Ammon's horn (tissue), 1 donor: ENCODE measurements around the gene CFAP92.
"Not testable (repeated sequence)": the region's sequence is repeated elsewhere in the genome, so short reads cannot be mapped to it uniquely, and the experiment has no call there.

ENCODE experiments used
- DNase-seq: peaks from one replicate; pipeline ENCODE4 v3.0.0-alpha.2; 2016; ENCODE audit warnings: low spot score

Gene CFAP92

DNA sequence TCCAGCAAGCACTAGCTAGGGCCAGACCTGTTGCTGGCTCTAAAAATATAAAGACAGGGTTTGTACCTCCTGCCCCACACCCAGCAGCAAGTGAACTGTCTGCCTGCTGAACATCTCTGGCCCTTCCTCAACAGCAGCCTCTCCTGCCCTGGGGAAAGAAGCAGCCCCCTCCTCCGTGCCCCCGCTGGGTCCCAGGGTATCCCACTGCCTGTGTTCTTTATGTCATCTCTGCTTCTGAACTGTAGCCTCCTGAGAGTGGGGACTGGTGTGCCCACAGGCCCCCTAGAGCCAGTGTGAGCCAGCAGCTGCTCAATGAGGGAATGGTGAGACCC is 60.0 kb downstream of the CFAP92 start:
- DNase-seq, result no peak

DNA sequence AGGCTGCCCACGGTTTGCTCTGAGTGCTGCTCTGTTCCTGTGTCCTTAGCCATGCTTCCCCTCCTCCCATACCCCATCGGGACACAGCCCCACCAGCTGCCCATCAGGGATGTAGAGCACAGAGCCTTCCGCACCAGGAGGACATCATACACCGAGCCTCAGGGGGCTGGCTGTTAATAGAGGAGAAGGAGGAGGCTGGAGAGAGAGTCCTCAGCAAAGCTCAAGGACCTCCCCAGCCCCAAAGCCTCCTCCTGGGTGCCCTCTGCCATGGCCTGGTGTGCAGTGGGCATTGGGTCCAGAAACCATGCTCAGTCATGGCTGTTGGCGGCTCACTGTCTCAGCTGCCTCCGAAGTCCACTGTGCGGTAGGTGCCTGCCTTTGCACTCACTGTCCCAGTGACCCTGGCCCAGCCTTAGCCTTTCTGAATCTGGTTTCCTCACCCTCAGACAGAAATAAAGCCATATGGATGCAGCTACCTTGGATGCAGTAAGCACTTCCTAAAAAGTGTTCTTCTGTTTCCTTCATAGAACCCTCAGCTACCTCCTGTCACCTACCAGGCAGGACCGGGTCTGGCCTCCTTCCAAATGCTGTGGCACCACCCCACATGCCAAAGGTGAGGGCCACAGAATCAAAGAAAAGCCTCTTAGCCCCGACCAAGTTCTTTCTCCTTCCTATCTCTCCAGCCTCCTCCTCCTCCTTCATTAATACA is 60.5 kb downstream of the CFAP92 start:
- no peak for DNase-seq

DNA sequence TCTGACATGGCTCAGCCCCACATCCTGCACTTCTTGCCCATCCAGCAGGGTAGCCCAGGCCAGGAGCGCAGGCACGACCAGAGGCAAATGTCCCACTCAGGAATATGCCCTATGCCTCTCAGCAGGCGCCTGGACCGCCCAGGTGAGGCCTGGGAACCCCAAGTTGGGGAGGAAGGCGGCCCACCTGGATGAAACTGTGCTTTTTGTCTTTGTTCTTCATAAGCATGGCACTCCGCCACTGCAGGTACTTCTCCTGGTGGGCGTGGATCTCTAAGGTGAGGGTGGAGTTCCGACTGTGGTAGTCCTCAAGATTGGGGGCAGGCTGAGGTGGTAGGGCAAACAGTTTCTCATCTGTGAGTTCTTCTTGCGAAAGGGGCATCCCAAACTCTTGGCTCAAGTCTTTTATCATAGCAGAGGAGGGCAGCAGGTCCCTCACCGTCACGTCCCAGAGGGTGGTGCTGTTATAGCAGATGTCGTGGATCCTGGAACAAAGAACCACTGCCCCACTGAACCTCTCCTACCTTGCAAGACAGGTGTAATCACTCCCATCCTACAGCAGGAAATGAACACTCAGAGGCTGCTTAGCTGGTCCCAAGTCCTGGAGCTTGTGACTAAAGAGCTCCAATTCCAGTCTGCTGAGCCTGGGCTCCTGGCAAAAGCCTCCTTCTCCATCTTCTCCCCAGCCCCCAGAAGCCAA is 61.2 kb downstream of the CFAP92 start:
- DNase-seq, result no peak

DNA sequence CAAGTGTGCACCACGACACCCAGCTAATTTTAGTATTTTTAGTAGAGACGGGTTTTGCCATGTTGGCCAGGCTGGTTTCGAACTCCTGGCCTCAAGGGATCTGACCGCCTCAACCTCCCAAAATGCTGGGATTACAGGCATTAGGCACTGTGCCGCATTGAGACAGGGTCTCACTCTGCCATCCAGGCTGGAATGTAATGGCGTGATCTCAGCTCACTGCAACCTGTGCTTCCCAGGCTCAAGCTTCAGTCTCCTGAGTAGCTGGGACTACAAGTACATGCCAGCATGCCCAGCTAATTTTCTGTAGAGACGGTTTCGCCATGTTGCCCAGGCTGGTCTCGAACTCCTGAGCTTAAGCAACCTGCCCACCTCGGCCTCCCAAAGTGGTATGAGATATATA is 62.8 kb downstream of the CFAP92 start:
- DNase-seq, result no peak

DNA sequence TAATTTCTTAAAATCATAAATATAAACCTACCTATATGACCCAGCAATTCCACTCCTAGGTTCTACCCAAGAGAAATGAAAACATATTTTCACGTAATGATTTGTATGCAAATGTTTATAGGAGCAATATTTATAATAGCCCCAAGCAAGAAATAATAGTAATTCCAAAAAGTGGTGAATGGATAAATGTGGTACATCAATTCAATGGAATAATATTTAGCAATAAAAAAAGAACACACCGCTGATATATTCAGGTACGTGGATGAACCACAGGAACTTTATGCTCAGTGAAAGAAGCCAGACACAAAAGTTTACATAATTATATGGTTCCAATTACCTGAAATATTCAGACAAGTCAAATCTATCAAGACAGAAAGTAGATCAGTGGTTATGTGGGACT is 64.5 kb downstream of the CFAP92 start:
- no peak for DNase-seq

DNA sequence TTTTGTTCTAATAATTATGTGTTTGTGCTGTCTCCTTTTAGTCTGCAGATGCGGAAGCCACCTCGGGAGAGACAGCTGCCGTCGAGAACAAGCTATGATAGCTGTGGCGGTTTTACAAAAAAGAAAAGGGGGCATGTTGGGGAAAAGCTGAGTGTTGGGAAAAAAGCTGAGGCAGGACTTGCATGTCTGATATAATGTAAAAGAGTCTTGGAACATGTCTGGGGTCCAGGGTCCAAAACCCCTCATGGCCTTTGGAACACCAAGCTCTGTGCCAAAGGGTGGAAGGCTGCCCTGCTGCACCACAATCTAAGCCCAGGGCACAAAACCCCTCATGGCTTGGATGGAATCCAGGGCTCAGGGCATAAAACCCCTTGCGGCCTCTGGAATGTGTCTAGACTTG is 69.9 kb downstream of the CFAP92 start:
- DNase-seq, result not testable (repeated sequence)

DNA sequence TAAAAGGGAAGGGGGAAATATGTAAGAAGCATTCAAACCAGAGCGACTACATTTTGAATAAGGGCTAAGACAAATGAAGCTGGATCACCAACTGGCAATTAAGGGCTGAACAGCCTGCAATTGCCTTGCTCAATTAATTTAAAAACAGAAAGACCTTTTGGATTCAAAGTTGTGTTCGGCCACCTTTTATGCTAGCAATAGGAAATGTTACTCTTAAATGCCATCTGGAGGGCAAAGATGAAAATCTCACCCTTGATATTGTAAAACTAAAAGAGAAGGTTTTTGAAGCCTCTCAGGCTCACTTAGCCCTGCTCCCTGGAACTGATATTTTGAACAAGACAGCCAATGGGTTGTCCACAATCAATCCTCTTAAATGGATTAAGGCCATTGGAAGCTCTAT is 70.3 kb downstream of the CFAP92 start:
- DNase-seq, result no peak

DNA sequence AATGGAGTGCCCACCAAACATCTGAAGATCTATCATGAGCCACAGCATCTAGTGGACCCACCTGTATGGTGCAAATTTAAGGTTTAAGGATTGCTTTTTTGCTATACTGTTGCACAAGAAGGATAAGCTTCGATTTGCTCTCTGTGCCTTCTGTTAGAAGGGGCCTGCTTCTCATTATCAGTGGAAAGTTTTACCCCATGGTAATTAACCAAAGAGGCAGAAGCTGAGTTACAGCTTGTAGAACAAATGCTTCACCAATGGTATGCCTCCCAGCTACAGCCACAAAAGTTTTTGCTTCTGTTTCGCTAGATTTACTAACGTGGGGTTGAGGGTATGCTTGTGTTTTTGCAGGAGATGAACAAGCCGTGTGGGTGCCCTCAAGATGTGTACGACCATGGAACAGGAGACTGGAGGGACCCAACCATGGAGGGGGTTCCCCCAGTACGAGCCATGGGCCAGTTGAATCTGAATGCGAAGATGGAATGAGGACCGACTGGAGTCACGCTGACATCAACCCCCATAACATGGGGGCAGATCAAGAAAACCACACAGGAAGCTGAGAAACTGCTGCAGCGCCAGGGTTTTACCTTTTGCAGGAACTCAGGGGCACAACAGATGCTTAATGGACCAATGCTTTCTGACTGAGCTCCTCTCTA is 70.9 kb downstream of the CFAP92 start:
- DNase-seq, result no peak

DNA sequence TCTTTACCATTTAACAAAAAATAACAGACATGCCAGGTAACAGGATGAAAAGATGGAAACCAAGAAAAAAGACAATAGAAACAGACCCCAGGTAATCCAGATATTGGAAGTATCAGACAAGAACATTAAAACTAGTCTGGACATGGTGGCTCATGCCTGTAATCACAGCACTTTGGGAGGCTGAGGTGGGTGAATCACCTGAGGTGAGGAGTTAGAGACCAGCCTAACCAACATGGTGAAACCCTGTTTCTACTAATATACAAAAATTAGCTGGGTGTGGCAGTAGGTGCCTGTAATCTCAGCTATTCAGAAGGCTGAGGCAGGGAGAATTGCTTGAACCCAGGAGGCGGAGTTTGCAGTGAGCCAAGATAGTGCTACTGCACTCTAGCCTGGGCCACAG is 73.9 kb downstream of the CFAP92 start:
- no peak for DNase-seq

DNA sequence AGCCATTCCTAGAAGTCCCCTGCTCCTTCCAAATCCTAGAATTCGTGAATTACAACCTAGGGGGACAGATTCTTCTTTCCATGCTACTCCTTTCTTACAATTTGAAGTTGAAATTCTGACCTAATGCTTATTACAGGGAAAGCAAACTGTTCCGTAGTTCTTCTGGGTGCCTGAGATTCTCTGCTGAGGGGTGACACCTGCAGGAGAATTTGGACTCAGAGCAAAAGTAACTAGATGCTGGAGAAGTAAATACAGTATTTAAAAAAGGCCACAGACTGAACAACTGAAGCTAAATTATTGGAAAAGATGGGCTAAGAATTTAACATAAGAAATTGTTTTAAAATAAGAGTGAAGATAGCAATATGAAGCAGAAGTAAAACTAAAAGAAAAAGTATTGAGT is 76.6 kb downstream of the CFAP92 start:
- no peak for DNase-seq

DNA sequence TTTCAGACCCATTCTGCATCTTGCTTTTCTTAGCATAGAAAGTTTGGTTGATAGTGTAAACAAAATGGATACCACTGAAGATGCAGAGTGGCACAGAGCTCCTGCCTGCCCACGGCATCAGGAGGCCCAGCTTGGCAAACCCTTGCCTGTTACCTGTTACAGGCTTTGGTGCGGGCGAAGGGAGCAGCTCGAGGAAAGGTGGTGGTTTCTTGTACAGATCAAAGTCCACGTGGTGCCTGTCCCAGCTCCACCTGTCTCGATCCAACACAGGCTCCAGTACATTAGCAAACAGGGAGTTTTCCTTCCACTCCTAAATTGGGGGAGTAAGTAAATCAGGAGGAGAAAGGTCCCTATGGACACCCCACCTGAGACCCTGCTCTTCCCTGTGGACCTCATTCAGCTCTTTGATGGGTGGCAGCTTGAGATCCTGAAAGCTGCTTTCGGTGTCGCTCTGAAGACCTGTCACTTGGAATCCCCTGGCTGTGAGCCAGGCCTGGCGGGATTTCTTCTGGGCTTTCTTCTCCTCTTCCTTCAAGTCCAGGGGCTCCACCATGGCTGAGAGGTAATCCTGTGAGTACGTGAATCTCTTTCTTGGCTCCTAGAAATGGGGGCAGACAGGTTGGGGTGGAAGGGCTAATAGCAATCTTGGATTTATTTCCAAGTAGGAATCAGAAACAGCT is 78.8 kb downstream of the CFAP92 start:
- no peak for DNase-seq

DNA sequence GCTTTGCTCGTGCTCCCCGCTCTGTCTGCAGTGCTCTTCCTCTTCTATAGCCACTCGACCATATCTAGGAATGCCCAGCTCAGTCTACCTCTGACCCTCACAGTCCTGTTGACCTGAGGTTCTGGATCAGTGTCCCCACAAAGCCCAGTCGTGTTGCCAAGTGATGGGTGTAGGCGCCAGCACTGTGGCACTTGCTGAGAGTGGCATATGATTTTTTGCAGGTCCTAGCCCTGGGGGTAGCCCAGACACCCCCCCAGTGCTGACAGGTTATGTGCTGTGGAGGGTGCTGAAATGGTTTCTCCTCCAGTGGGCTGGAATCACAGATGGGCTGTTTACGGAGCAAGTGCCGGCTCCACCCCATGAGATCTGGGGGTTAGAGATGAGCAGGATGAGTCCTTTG is 82.0 kb downstream of the CFAP92 start:
- no peak for DNase-seq

DNA sequence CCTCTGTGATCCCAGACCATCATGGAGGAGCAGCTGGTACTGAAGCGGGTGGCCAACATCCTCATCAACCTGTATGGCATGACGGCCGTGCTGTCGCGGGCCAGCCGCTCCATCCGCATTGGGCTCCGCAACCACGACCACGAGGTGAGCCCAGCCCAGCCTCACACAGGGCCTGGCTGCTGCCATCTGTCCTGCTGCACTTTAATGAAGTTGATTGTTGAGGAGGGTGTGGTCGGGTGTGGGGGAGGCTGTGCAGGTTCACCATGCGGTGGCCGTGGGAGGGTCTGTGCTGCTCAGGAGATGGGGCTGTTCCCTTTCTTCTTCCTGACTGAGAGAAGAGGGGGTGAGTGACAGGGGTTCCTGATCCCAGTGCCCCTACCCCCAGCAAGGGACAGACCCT is 83.9 kb downstream of the CFAP92 start:
- DNase-seq, result no peak

DNA sequence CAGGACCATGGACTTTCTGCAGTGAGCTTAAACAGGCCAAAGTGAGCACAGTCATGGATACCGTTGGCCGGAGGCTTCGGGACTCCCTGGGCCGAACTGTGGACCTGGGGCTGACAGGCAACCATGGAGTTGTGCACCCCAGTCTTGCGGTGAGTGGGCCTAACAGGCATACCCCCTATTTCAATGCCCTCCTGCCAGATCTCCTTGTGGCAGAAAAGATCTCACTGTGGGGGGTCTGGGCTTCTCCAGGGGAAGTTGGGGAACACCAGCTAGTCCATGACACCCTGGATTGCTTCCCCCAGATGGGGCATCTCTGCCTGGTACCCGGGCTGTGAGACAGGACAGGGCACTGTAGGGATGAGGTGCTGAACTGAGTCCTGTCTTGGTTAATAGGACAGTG is 84.9 kb downstream of the CFAP92 start:
- DNase-seq, result no peak

DNA sequence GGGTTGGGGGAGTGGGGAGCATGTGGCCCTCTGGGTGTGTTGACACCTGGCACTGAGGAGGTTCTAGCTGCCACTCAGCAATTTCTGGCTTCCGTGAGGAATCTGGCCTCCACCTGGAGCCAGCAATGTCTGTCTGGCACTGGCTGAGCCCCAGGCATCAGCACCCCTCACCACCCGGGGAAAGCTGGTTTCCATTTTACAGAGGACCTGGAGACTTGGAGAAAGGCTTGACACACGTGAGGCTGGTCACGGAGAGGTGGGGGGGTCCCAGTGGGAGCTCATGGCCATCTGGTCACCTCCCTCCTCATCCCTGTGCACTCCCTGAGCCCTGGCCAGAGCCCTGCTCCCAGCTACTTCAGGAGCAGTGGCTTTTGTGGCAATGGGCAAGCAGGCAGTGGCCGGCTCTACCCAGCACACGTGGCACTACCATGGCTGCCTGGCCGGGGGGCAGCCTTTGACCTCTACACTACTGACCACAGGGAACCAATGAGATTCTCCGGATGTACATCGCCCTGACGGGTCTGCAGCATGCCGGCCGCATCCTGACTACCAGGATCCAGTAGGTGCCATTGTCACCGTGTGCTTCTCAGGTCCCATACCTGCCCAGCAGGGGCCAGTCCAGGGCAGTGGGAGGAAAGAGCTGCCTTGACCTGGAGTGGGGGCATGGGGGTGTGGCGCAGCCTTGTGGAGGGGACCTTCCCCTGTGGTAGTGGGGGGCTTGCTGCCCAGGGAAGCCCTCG is 86.0 kb downstream of the CFAP92 start:
- DNase-seq, result no peak

DNA sequence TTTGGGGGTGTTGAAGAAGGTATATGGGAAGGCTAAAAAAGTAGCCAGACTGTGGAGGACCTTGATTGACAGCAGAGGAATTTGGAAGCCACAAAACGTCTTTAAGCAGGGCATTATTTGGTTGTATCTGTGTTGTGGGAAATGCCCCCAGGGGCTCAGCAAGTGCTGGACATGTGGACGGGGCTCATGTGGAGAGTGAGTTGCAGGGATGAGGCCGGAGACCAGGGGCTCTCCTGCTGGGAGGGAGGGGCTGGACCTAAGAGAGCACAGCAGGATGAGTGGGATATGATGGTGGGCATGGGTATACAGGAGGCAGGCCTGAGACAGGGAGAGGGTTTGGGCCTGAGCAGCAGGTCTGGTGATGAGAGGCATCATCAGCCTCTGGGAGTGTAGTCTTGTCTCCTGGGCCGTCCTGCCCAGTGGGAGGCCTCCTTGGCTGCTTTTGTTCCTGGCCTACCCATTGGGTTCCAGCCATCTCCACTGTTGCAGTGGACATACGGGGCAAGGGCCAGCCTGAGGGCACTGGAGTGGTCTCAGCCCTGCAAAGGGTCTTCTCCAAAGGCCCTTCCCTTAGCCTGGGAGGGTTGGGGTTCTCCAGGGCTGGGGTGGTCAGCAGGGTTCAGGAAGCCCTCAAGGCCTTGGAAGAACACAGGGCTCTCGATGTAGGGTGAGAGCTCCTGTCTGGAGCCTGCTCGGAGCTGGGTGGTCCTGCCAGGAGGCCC is 86.9 kb downstream of the CFAP92 start:
- no peak for DNase-seq

DNA sequence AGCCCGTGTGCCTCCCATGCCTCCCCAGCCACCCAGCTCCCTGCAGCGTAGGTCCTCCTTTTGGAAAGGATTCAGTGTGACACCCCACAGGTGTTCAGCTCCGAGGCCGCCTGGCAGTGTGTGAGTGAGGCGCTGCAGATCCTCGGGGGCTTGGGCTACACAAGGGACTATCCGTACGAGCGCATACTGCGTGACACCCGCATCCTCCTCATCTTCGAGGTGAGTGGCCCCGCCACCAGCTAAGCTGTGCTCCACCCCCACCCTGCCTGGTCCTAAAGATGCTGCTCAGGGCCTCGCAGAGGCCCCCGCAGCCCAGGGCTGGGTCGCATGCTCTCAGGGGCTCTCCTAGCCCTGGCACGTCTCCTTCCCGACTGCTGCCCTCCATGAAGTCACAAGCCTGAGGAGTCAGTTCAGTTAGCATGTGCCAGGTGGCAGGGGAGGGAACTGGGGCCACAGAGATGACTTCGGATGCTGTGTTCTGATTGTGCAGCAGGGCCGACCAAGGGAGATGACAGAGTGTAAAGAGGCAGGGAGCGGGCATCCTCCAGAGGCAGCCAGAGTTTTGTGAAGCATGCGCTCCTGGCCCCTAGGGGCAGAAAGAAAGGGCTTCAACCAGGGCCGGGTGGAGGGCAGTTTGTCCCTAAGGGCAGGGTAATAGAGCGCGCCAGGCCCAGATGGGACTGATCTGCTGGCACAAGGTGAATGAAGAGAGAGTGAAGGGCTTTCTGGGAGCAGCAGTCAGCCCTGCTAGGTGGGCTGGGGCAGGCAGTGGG is 87.7 kb downstream of the CFAP92 start:
- no peak for DNase-seq

DNA sequence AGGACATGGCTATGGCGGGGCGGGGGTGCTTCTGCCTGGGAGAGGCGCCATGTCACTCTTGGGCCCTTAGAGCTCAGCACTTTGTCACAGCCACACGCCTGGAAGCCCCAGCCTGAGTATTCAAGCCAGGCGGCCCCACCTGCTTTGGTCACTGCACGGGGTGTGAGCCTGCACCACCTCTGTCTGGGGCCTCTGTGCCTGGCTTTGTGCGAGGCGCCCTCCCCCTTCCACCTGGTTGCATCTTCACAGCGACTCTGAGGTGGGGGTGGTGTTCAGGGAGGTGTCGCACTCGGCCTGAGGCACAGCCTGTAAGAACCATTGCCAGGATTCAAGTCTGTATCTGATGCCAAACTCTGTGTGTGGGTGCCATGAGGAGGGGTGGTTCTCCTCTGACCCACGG is 90.4 kb downstream of the CFAP92 start:
- no peak for DNase-seq

DNA sequence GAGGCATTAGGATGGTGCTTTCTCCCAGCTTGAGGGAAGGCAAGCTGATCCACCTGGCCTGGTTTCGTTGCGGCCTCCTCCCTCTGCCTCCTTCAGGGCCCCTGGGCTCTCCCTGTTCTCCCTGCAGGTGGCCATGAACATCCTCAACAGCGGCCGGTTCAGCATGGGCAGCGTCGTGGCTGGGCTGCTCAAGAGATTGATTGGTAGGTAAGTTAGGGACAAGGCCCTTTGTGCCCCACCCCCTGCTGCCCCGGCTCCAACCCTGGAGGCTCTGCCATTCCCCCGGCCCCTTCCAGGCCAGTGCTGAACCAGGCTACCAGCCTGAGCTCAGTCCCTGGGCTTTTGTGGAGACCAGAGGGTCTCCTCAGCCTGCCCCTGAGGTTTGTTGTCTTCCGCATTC is 91.5 kb downstream of the CFAP92 start:
- no peak for DNase-seq

DNA sequence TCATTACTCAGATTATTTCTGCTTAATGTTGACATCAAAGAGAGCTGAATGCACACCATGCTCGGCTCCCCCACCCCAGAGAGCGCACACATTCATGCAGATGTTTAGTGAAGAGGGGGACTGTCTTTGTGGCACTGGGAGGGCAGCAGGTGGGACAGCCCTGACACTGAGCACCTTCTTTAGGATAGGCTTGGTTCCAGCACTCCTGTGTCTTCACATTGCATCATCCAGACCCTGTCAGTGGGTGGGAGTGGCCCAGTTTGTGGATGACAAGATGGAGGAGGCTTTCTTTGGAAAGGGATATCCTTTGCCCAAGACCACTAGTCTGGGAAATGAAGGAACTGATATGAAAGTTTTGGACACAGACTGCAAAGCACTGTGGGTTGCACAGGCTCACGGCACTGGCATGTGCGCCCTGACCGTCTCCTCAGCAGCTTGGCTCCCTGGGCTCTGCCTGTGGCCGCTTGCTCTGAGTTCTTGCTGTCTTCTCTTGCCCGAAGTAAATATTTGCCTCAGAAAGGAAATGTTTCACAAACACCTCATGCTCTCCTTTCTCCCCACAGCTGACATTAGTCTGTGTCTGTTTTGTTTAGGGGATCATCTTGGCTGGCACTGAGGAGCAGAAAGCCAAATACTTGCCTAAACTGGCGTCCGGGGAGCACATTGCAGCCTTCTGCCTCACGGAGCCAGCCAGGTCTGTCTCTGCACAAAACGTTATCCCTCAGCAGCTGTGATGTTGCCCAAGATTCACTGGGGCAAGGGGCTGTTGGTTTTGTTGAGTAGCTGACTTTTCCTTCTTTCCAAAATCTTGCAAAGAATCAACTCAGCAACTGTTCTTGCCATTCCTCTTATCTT is 97.8 kb downstream of the CFAP92 start:
- no peak for DNase-seq
